Activated CD8-positive, alpha-beta memory T cell treated with anti-CD3 and anti-CD28 coated beads, Interleukin-2, amount 10 ng/mL, durations not matched to agents 7 days and 5 days (primary cell): ENCODE data around the gene OAF. TPM values are rescaled to one million over a fixed set of nuclear protein-coding genes. Genes with fewer than 3 reads are reported as not detected.

ENCODE experiments used
- ATAC-seq: fragments of 150-1000 bp; cut with Tn5 transposase; one replicate; pipeline ENCODE4 v1.10.0; 2021; ENCODE audit warnings: moderate library complexity
- CTCF ChIA-PET: fragments of 350-600 bp; sonication (Branson Sonifier 250); formaldehyde crosslinking; loops from one replicate; lab custom pipeline; 2021; ENCODE audit warnings: antibody characterized with exemption; lab: Charles Lee
- DNase-seq: peaks from one replicate; pipeline ENCODE4 v3.0.0-alpha.2; 2020
- H3K27ac Mint-ChIP-seq: one replicate; pipeline ENCODE4 v1.8.0; 2021; ENCODE audit warnings: mild to moderate bottlenecking, mixed read lengths
- H3K27me3 Mint-ChIP-seq: one replicate; pipeline ENCODE4 v1.8.0; 2021; ENCODE audit warnings: mixed read lengths
- H3K36me3 Mint-ChIP-seq: one replicate; pipeline ENCODE4 v1.8.0; 2021; ENCODE audit warnings: mild to moderate bottlenecking, mixed read lengths
- H3K4me1 Mint-ChIP-seq: one replicate; pipeline ENCODE4 v1.8.0; 2021; ENCODE audit warnings: mixed read lengths
- H3K4me3 Mint-ChIP-seq: one replicate; pipeline ENCODE4 v1.8.0; 2021; ENCODE audit warnings: mild to moderate bottlenecking, moderate library complexity, mixed read lengths
- H3K9me3 Mint-ChIP-seq: one replicate; pipeline ENCODE4 v1.8.0; 2022; ENCODE audit warnings: low read depth, mixed read lengths
- total RNA-seq, 2 experiments: library from RNA; stranded (reverse); gene quantifications; one replicate each; pipeline ENCODE4 v1.2.3, GENCODE V29; 2021

Gene OAF
- total RNA-seq, 2 experiments from 2014 or later, result 6.5 to 10.5 TPM

DNA sequence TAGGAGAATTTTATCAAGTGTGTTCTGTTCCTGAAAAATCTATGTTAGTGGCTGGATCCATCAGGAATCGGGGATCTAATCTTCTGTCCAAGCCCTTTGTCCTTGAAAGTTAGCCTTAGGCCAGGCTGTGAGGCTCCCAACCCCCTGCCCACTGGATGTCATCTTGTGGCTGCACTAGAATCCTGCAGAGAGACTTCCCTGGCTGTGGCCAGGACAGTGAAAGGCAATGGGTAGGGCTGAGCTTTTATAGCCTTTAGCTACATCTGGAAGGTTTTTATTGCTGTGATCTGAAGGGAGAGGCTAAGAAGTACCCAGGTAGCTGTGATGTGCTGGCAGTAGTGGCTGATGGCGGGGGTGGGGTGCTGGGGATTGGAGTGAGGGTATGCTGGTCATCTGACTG, 2.1 kb downstream of the OAF start:
- CTCF ChIA-PET, result interaction anchor here (1.3 to 2.8 kb wide), 6 partner anchors 11 to 90 kb away, joined by 3 to 11 read pairs (median 4); no protein-coding TSS in a partner anchor
- Mint-ChIP-seq H3K27me3 (peaks cover 35% of the 10 kb centered on the region), H3K36me3 (no peaks in the 10 kb centered on the region), H3K27ac (no peak overlapping the region), H3K4me1 (peaks cover 12% of the 10 kb centered on the region), H3K4me3 (no peak overlapping the region), H3K9me3 (no peaks in the 10 kb centered on the region)
- DNase-seq, result no peak
- no peak for ATAC-seq

DNA sequence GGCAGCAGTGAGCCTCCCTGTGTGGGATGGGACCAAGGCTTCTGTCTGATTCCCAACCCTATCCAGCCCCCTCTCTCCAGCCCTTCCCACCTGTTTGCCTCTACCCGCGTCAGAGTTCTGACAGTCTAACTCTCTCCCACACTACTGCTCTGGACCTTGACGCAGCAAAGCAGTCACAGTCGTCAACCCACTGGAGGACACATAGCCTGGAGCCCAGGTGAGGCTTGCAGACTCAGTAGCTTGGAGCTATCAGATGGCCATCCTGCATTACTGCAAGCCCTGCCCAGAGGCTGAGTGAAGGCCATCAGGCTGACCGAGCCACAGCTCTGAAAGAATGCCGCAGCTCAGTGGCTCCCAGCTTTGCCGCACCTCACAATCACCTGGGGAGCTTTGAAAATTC, 3.7 kb downstream of the OAF start:
- Mint-ChIP-seq H3K9me3 (no peaks in the 10 kb centered on the region), H3K36me3 (no peaks in the 10 kb centered on the region), H3K27ac (no peak overlapping the region), H3K4me1 (peaks cover 12% of the 10 kb centered on the region), H3K27me3 (peaks cover 20% of the 10 kb centered on the region), H3K4me3 (no peak overlapping the region)
- ATAC-seq (no peak), DNase-seq (no peak)
- CTCF ChIA-PET, result interaction anchor here (1.5 to 2.8 kb wide), 3 partner anchors 15 to 89 kb away, joined by 4 to 11 read pairs (median 8); no protein-coding TSS in a partner anchor

DNA sequence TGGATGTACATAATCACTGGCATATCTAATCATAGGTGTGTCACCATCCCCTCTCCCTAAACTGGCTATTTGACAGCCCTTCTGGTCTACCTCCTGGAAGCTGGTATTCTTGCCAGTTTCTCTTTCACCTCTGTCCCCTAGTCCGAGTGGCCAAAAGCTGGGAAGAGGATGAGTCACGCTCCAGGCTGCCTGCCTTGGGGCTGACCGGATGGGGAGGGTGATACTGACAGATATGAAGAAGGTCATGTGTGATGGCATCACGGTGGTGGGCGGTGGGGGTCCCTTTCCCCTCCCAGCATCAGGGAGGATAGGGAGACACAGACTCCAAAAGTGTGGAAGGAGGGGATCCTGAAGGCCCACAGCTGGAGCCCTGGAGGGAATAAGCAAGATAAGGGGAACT, 4.8 kb downstream of the OAF start:
- Mint-ChIP-seq H3K27ac (no peak overlapping the region), H3K4me1 (peaks cover 5% of the 10 kb centered on the region), H3K9me3 (no peaks in the 10 kb centered on the region), H3K36me3 (no peaks in the 10 kb centered on the region), H3K4me3 (no peak overlapping the region), H3K27me3 (peaks cover 12% of the 10 kb centered on the region)
- CTCF ChIA-PET, result interaction anchor here (1.4 kb wide), 1 partner anchor 16 kb away, joined by 3 read pairs; no protein-coding TSS in a partner anchor
- no peak for ATAC-seq
- no peak for DNase-seq

DNA sequence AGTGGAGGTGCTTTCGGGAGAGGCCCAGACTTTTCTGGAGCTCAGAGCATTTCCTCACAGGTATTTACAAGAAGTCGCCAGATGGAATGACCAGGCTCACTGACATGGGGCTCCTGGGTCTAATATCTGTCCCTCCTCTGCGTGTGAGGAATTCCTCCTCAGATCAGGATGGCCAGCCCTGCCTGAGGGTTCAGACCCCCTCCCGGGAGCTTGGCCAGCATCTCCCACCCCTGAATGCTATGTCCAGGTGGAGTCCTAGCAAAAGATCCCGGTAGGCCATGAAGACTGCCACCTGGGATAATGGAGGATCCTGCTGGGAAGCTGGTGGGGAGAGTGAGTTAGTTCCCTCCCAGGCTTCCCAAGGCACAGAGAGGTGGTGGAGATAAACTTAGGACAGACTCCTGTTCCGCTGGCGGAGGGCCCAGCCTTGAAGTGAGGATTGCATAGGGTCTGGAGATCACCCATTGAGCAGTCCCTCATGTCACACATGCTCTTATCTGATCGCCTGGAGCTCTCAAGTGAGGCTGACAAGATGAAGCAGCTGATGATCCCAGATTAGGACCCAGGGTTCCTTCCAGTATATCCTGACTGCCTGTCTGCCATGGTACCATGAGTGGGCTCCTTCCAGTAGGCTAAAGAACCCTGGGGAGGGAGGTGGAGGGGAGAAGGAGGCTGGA, 5.7 kb downstream of the OAF start:
- Mint-ChIP-seq H3K4me1 (peaks cover 11% of the 10 kb centered on the region), H3K4me3 (no peak overlapping the region), H3K27me3 (peaks cover 11% of the 10 kb centered on the region), H3K9me3 (no peaks in the 10 kb centered on the region), H3K36me3 (no peaks in the 10 kb centered on the region), H3K27ac (no peak overlapping the region)
- ATAC-seq (no peak), DNase-seq (no peak)
- CTCF ChIA-PET, result interaction anchor here (1.4 kb wide), 1 partner anchor 15 kb away, joined by 3 read pairs; no protein-coding TSS in a partner anchor

DNA sequence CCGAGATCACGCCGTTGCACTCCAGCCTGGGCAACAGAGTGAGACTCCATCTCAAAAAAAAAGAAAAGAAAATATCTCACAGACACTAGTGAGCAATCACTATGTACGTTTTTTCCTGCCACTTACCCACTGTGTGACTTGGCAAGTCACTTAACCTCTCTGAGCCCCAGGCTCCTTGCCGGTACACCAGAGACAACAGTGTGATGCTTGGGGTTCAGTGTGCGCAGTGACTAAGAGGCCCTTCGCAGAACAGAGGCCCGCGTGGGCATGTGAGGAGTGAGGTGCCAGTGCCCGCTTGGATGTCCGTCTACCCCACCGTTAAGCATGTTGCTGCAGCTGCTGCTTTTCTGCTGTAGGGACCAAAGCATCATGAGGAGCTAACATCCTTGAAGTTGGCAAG, 6.7 kb downstream of the OAF start:
- H3K36me3 Mint-ChIP-seq, result no peaks in the 10 kb centered on the region
- H3K27ac Mint-ChIP-seq, result no peak overlapping the region
- peaks cover 5% of the 10 kb centered on the region for H3K27me3 Mint-ChIP-seq
- H3K9me3 Mint-ChIP-seq, result no peaks in the 10 kb centered on the region
- H3K4me1 Mint-ChIP-seq, result peaks cover 7% of the 10 kb centered on the region
- ATAC-seq (no peak), DNase-seq (no peak)
- CTCF ChIA-PET, result no interaction called here
- H3K4me3 Mint-ChIP-seq, result no peak overlapping the region

DNA sequence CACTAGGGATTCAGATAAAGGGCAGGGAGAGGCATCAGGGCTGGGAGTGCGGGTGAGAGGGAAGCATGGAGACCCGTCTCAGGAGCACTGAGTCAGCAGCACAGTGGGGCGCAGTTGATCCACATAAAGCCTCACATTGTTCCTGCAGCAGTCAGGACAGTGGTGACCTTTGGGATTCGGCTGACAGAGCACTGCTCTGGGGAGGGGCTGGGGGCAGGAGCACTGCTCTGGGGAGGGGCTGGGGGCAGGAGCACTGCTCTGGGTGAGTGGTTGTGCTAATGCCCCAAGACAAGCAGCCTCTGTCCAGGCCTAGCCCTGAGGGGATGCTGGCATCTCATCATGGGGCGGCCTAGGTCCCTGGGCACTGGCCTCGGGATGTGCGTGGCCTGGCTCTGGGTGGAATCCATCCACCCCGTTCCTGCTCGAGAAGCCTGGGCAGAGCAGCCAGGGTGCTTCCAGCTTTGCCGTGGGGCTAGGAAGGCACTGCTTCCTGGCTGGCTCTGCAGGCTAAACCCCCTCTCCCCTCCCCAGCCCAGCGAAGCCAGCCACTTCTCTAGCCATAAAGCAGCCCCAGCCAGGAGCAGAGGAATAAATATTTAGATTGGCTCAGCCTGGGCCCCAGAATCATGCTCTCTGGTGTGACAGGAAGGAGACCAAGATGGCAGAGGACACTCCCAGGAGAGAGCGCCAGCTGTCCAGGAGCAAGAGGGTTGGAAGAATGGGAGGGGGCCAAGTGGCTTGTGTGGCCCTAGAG, 7.3 kb downstream of the OAF start:
- ATAC-seq, result no peak
- H3K4me1 Mint-ChIP-seq, result peaks cover 7% of the 10 kb centered on the region
- no peak overlapping the region for H3K4me3 Mint-ChIP-seq
- no peaks in the 10 kb centered on the region for H3K9me3 Mint-ChIP-seq
- no peak overlapping the region for H3K27ac Mint-ChIP-seq
- CTCF ChIA-PET, result no interaction called here
- H3K36me3 Mint-ChIP-seq, result no peaks in the 10 kb centered on the region
- no peak for DNase-seq
- peaks cover 2% of the 10 kb centered on the region for H3K27me3 Mint-ChIP-seq

DNA sequence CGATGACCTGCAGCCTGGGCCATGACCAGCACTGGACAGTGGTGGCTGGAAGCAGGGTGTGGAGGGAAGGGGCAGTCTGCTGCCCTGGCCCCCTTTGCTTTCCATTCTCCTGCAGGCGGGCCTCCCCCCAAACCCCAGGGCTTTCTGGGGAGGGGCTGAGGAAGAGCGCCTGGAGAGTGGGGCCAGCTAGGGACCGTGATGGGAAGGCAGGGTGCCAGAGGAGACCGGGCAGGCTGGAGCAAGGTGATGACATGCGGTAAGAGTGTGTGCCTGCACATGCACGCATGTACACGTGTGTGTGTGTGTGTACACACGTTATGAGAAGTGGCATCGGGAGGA, 7.8 kb downstream of the OAF start:
- no peak for DNase-seq
- Mint-ChIP-seq H3K9me3 (no peaks in the 10 kb centered on the region), H3K4me3 (no peak overlapping the region), H3K27ac (no peak overlapping the region), H3K36me3 (no peaks in the 10 kb centered on the region), H3K27me3 (peaks cover under 1% of the 10 kb centered on the region), H3K4me1 (peaks cover 7% of the 10 kb centered on the region)
- CTCF ChIA-PET, result no interaction called here
- ATAC-seq, result no peak

DNA sequence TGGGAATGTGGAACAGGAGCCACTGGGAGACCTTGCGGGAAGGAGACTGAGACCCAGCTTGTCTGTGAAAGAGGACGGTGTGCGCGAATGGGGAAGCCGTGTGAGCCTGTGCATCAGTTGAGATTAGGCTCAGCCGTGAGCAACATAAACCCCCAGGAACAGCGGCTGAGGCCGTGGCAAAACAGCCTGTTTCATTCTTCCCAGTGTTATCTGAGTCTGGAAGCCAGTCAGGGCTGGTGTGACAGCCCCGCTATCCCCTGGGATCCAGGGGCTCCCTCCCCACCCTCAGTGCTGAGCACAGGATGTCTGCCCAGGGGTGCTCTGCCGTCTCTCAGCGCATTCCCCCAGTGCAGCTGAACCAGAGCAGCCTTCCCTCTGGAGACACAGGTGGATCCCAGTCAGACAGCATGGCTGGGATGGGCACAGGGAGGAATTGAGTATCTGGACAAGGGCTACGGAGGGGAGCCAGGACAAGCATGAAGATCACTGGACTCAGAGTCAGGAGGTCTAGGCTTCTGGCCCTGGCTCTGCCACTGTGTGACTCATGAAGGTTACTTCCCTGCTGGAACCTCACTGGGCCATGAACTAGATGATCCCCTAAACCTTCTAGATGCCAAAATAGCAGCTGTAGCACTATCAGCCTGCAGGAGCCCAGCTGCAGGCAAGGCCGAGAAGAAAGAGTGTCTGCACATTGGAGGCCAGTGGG, 8.6 kb downstream of the OAF start:
- Mint-ChIP-seq H3K4me3 (no peak overlapping the region), H3K27ac (no peak overlapping the region), H3K36me3 (no peaks in the 10 kb centered on the region), H3K27me3 (peaks cover 5% of the 10 kb centered on the region), H3K4me1 (peaks cover 7% of the 10 kb centered on the region), H3K9me3 (no peaks in the 10 kb centered on the region)
- no peak for DNase-seq
- CTCF ChIA-PET, result no interaction called here
- ATAC-seq, result no peak

DNA sequence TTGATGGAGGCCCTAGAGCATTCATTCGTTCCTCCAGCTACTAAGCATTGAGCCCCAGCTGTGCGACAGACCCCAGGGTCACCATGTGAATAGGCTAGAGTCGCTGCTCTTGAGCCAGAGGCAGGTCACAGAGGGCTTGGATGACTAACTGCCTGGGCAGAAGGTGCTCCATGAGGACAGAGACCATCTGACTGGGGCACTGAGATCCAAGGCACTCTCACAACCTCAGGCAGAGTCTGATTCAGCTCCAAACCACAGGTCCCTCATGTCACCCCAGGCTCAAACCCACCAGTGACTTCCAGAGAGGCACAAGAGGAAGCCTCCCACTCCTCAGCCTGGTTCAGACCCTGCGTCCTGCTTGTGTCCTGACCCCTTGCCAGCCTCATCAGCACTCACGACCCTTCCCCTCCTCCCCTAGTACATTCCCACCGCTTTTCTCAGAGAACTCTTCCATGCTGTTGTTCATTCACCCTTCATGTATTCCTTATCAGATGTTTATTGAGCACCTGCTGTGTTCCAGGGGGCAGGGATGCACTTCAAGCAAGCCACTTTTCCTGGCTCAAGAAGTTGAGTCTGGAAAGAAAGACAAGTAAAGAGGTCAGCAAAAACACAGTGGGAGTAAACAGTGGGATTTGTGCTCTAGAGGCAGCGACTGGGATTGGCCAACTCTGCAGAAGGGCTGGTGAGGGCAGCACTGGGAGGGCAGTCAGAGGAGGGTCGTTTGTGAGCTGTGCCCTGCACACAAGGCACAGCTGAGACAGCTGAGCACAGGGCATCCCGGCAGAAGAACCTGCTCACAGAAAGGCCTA, 9.3 kb downstream of the OAF start:
- no peaks in the 10 kb centered on the region for H3K9me3 Mint-ChIP-seq
- no peak overlapping the region for H3K27ac Mint-ChIP-seq

DNA sequence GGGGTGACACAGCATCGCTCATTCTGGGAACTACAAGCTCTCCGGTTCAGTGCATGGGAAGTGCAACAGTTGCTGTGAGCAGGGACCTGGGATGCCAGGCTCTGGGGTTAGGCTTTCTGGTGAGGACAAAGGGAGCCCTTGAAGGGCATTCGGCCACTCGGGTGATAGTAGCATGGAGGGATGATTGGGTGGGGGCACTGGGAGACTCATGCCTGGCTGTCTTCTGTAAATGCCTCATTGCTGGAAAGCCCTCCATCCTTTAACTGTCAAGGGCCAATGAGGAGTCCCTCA, 9.9 kb downstream of the OAF start:
- no peak for DNase-seq
- no peak for ATAC-seq
- Mint-ChIP-seq H3K9me3 (no peaks in the 10 kb centered on the region), H3K27me3 (peaks cover 7% of the 10 kb centered on the region), H3K36me3 (no peaks in the 10 kb centered on the region), H3K4me3 (no peak overlapping the region), H3K4me1 (peaks cover 15% of the 10 kb centered on the region), H3K27ac (no peak overlapping the region)
- CTCF ChIA-PET, result interaction anchor here (1.0 kb wide), 1 partner anchor 9 kb away, joined by 3 read pairs; no protein-coding TSS in a partner anchor

More for the DNA sequence above, 9.3 kb downstream of the OAF start:
- CTCF ChIA-PET, result interaction anchor here (1.0 kb wide), 1 partner anchor 9 kb away, joined by 3 read pairs; no protein-coding TSS in a partner anchor
- Mint-ChIP-seq H3K4me1 (peaks cover 13% of the 10 kb centered on the region), H3K27me3 (peaks cover 7% of the 10 kb centered on the region), H3K36me3 (no peaks in the 10 kb centered on the region), H3K4me3 (no peak overlapping the region)
- DNase-seq, result no peak
- ATAC-seq, result no peak

DNA sequence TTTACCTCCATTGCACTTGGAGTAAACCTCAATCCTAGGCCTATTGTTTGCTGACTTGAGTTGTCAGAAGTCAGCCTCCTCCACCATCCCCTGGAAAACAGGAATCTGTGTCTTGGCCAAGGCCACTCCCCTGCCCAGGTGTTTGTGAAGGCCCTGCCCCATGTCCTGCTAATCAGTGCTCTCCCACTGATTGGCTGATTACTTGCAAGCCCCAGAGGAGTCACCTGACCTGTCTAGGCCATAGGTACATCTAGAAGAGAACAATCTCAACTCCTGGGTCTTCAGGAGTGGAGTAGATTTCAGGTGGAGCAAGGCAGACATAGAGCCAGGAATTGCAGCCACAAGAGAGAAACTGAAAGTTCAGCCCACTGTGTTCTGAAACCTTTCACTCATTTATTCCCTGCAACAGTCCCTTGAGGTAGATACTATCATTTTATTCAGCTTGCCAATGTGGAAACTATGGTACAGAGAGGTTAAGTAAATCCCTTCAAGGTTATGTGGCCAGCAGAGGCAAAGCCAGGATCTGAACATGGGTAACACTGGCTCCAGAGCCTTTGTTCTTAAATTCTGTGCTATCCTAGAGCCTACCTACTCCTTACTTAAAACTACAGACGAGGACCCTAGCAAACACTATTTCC, 10.4 kb downstream of the OAF start:
- ATAC-seq, result no peak

DNA sequence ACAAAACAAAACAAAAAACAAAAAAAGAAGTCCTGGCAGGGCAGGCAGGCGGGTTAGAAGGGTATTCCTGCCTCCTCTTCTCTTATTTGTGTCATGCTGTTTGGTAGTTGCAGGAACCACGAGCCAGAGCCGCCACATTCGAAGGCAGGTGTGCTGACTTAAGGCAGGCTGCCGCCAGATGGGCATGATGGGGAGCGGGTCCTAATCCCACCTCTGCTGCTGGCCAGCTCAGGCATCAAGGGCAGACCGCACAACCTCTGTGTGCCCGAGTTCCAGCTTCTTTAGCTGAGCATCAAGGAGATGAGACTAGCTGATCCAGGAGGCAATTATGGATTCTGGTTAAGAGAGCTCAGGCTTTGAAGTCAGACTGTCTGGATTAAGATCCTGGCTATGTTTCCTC, 12.1 kb downstream of the OAF start:
- CTCF ChIA-PET, result interaction anchor here (1.5 to 5.4 kb wide), 3 partner anchors 10 to 80 kb away, joined by 5 to 27 read pairs (median 26); no protein-coding TSS in a partner anchor
- Mint-ChIP-seq H3K9me3 (no peaks in the 10 kb centered on the region), H3K27me3 (peaks cover 7% of the 10 kb centered on the region), H3K27ac (no peak overlapping the region), H3K36me3 (no peaks in the 10 kb centered on the region), H3K4me1 (peaks cover 15% of the 10 kb centered on the region), H3K4me3 (no peak overlapping the region)
- no peak for DNase-seq
- ATAC-seq, result no peak

More for the DNA sequence above, 10.4 kb downstream of the OAF start:
- DNase-seq, result no peak
- Mint-ChIP-seq H3K4me1 (peaks cover 15% of the 10 kb centered on the region), H3K4me3 (no peak overlapping the region), H3K36me3 (no peaks in the 10 kb centered on the region), H3K9me3 (no peaks in the 10 kb centered on the region), H3K27me3 (peaks cover 7% of the 10 kb centered on the region), H3K27ac (no peak overlapping the region)
- CTCF ChIA-PET, result interaction anchor here (1.0 to 5.4 kb wide), 2 partner anchors 8 to 14 kb away, joined by 3 to 26 read pairs; no protein-coding TSS in a partner anchor
